ENCODE data around the gene SPOP.

GRCh38 chr17:49576088-49576916 is 101.6 kb downstream of the SPOP start:
- TF ChIP-seq CTCF (conservative IDR thresholded peaks at IDR 0.05 in 1 of 2, IDR thresholded peaks at IDR 0.05 in 1 of 2; ENCODE audit: extremely low read depth in 1 of 2, insufficient read depth in 1 of 2, low read depth in 1 of 2, low read length in 2 of 2) (no peak), EZH2 (IDR thresholded peaks at IDR 0.05; ENCODE audit: borderline replicate concordance, low read length) (no peak)

Measured in mammary epithelial cell (primary cell).